ENCODE data around the gene RABGAP1L.
"Not testable (repeated sequence)": the region's sequence is repeated elsewhere in the genome, so short reads cannot be mapped to it uniquely, and the experiment has no call there.

The RABGAP1L gene

DNA sequence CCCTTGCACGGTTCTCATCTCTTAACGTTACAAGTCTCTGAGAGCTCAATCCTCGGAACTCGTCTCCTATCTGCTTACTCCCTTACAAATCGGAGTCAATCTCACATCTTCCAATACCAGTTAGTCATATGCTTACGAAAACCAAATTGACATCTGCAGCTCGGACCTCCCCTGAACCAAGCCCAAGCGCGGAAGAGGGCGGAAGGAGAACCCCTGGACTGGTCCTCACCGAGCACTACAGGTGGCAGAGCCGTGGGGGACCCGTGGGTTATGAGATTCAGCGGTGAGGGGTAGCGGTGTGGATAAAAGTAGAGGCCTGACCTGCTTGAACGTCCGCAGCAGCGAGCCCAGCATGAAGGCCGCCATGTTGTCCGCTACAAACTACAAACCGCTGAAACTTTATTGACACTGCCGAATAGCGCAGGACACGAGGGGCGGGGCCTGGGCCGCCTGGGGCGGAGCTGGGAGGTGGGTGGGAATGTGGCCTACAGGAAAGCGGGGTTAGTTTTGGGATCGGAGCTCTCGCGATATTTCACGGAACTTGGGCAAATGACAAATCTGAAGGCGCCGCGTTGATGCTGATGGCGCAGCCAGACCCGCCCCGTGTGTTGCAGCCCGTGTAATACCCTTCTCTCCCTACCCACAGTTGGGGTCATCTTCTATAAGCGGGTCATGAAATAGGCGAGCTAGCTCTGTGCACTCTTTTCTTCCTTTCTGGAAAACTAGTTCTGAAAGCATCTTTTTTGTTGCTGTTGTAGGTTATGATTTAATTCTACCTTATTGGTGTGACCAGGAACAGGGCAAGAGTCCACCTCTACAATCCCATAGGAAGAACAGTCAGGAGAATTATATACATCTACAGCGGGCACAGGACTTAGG, 864.0 kb downstream of the RABGAP1L start, which contains the start of gene MRPS14:
Gene MRPS14, minus strand, starts transcription at position 383 of the 879 bp plus-strand sequence. Its CDS starts 17 bp downstream, at position 366.
- DNase-seq, result peak; percentile 99

DNA sequence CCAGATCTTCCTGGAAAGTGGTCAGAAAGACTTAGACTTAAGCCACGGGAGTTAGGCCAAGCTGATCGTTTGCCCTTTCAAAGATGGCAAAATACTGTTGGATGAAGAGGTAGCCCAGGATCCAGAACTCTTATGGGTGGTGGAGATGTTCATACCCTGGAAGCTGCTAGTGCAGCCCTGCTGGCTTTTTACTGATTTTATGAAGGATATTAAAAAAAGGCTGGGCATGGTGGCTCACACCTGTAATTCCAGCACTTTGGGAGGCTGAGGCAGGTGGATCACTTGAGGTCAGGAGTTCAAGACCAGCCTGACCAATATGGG, 864.6 kb downstream of the RABGAP1L start:
- DNase-seq, result not testable (repeated sequence)

- no peak for DNase-seq
Measured at GRCh38 chr1:175024773-175025172, 865.5 kb downstream of the RABGAP1L start.

- no peak for DNase-seq
Measured at GRCh38 chr1:175033953-175034352, 874.6 kb downstream of the RABGAP1L start.

DNA sequence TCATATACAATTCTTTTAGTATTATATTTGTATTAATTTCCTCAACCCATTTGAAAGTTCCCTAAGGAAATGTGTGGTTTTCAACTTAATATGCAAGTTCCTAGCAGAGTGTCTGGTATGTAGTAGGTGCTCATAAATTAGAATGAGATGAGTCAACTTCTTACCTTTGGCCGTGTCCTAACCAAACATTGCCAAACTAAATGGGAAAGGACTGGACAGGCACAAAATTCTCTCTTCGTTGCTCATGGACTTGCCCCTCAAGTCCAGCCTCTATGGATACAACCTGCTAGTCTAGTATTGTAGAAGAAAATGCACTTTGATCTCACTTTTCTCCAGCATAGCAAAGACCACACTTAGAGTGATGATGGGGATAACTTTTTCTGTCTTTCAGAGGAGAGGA, 875.5 kb downstream of the RABGAP1L start:
- DNase-seq, result no peak

DNA sequence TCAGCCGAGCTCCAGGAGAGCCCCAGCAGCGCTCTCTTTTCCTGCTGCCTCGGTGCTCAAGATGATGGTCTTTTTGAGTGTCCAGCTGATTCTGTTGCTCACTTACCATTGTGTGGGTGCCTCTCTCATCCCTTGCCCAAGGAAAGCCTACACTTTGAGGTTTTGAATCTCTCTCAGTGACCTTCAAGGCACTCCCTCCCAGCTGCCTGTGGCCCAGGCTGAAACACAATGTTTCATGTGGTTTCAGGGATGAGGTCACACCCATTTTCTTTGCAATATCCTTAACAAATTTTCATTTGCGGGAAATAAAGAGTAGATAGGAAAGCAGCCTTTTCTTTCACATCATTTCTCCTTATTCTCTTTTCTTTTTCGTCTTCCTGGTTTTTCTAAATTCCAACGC, 876.5 kb downstream of the RABGAP1L start:
- DNase-seq, result no peak

GRCh38 chr1:175036476-175036875, 877.2 kb downstream of the RABGAP1L start:
- DNase-seq, result no peak

- DNase-seq, result no peak
Measured at GRCh38 chr1:175037416-175037815, 878.1 kb downstream of the RABGAP1L start.

GRCh38 chr1:175040324-175040879, 881.1 kb downstream of the RABGAP1L start:
- no peak for DNase-seq

DNA sequence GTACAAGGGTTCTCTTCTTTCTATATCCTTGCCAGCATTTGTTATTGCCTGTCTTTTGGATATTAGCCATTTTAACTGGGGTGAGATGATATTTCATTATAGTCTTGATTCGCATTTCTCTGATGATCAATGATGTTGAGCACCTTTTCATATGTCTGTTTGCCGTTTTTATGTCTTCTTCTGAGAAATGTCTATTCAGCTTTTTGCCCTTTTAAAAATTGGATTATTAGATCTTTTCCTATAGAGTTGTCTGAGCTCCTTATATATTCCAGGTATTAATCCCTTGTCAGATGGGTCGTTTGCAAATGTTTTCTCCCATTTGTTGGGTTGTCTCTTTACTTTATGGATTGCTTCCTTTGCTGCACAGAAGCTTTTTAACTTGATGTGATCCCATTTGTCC, 883.3 kb downstream of the RABGAP1L start:
- no peak for DNase-seq

GRCh38 chr1:175043824-175044223, 884.5 kb downstream of the RABGAP1L start:
- no peak for DNase-seq

DNA sequence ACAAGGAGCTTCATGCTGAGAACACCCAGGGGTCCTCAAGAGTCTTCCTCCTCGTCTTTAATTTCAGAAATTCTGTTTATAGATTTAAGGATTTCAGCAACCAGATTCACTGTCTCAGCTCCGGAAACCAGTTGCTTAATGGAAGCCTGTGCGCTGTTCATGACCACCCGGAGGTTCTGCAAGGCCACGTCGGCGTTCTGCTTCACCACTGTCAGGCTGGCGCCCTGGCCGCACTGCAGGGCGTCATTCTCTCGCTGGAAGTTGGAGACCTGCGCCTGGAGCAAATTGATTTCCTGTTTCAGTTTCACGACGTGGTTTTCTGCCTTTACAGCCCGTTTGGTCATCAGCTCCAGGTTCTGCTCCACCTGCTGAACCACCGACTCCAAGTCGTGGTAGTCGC, 885.3 kb downstream of the RABGAP1L start:
- not testable (repeated sequence) for DNase-seq
